Prostate gland (tissue), 2 donors: ENCODE measurements around the gene PEX14. TPM values are rescaled to one million over a fixed set of nuclear protein-coding genes. Genes with fewer than 3 reads are reported as not detected.

ENCODE experiments used
- DNase-seq: peaks from one replicate; pipeline ENCODE4 v3.0.0-alpha.2; 2019; ENCODE audit warnings: low spot score
- H3K27ac ChIP-seq, 2 donors: fragments of 200-600 bp; sonication (generic); 2 replicates each; pipeline ENCODE4 v1.5.1; 2017 to 2019
- H3K27me3 ChIP-seq: fragments of 200-600 bp; sonication (generic); replicated peaks from 2 replicates; pipeline ENCODE4 v1.5.1; 2019; ENCODE audit not compliant: insufficient read depth
- H3K36me3 ChIP-seq, 2 donors: fragments of 200-600 bp; sonication (generic); 1 replicate in 1 of 2; 2 replicates in 1 of 2; pipeline versions ENCODE4 v1.5.1 to v1.8.1; 2017 to 2019
- H3K4me1 ChIP-seq: fragments of 200-600 bp; sonication (generic); replicated peaks from 2 replicates; pipeline ENCODE4 v1.5.1; 2019
- H3K4me3 ChIP-seq, 2 donors: fragments of 200-600 bp; sonication (generic); 2 replicates each; pipeline ENCODE4 v1.5.1; 2017 to 2019
- H3K9me3 ChIP-seq: fragments of 200-600 bp; sonication (generic); 2 replicates; pipeline ENCODE4 v1.5.1; 2017
- POLR2A ChIP-seq: fragments of 450-650 bp; IDR thresholded peaks from one replicate; pipeline ENCODE4 v1.6.1; 2016; ENCODE audit warnings: antibody characterized with exemption, mild to moderate bottlenecking
- POLR2AphosphoS5 ChIP-seq: sonication (generic); formaldehyde crosslinking; IDR thresholded peaks from one replicate; pipeline ENCODE4 v1.6.1; 2017; ENCODE audit warnings: antibody characterized with exemption
- WGBS: methylation state at CpG from one replicate; pipeline ENCODE4 v1.1.5; 2018; 5-methylcytosine and 5-hydroxymethylcytosine counted together
- intact Hi-C: fragments of 100-400 bp; cut with DNase I; formaldehyde crosslinking; loops from one replicate; pipeline ENCODE4 v1.14.2; 2022
- total RNA-seq, 2 donors: library from RNA; depleted of rRNA; stranded (reverse); fragments of >200 nt; gene quantifications; one replicate each; pipeline ENCODE4 v1.1.0, GENCODE V29; 2016
- TF ChIP-seq, protein P1 (sequence below), 4 experiments: fragments of 200-600 bp in 2 of 4; fragments of 450-650 bp in 2 of 4; sonication (generic) in 2 of 4; IDR thresholded peaks; 1 replicate in 3 of 4; 2 replicates in 1 of 4; pipeline ENCODE4 v1.5.1; 2016 to 2019; ENCODE audit warnings: antibody characterized with exemption in 4 of 4, mild to moderate bottlenecking in 2 of 4, moderate library complexity in 2 of 4

PEX14 gene
- total RNA-seq, 2 donors from 2014 or later = 26.1 to 34.7 TPM

DNA sequence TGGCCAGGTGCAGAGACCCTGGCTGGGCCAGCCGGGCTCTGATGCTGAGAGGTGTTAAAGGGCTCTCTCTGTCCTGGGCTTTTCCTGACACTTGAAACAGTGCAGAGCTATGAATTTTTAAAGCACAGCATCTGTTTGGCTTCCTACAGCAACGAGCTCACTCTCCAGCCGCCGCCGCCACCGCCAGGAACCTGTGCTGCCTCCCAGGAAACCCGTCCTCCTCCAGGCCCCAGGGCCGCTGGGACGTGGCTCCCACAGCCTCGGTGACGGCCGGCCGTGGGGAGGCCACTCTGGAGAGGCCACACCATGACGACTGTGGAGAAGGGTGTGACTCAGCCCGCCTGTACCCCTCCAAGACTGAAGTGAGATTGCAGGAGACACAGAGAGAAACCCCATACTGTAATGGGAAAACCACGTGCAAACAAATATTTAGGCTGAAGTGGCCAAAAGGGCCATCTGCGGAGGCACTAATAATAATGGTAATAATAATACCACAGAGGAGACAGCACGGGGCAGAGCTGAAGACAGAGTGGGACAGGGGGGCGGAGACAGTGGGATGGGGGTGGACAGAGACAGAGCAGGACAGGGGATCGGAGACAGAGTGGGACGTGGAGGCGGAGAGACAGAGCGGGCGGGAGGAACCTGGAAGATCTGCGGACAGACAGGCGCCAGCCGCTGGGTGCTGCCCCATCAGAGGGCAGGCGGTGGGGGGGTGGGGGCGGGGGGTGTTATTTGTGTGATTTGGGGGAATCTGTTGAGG is 182.5 kb downstream of the PEX14 start:
- intact Hi-C loops = no loop called here
- Histone ChIP-seq H3K36me3 (peaks cover 18 to 38% of the 10 kb centered on the region in 2 donors), H3K27me3 (no peaks in the 10 kb centered on the region), H3K4me1 (peaks cover 11% of the 10 kb centered on the region), H3K27ac (peak overlapping the region in 1 of 2 donors; percentile 43), H3K9me3 (no peaks in the 10 kb centered on the region), H3K4me3 (no peak overlapping the region)
- TF ChIP-seq POLR2AphosphoS5 (no peak), POLR2A (no peak)
- TF ChIP-seq, protein P1, sequence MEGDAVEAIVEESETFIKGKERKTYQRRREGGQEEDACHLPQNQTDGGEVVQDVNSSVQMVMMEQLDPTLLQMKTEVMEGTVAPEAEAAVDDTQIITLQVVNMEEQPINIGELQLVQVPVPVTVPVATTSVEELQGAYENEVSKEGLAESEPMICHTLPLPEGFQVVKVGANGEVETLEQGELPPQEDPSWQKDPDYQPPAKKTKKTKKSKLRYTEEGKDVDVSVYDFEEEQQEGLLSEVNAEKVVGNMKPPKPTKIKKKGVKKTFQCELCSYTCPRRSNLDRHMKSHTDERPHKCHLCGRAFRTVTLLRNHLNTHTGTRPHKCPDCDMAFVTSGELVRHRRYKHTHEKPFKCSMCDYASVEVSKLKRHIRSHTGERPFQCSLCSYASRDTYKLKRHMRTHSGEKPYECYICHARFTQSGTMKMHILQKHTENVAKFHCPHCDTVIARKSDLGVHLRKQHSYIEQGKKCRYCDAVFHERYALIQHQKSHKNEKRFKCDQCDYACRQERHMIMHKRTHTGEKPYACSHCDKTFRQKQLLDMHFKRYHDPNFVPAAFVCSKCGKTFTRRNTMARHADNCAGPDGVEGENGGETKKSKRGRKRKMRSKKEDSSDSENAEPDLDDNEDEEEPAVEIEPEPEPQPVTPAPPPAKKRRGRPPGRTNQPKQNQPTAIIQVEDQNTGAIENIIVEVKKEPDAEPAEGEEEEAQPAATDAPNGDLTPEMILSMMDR (IDR thresholded peaks at IDR 0.05) = no peak
- 73% methylated on average over 29 of the region's 29 CpGs for WGBS
- no peak for DNase-seq

DNA sequence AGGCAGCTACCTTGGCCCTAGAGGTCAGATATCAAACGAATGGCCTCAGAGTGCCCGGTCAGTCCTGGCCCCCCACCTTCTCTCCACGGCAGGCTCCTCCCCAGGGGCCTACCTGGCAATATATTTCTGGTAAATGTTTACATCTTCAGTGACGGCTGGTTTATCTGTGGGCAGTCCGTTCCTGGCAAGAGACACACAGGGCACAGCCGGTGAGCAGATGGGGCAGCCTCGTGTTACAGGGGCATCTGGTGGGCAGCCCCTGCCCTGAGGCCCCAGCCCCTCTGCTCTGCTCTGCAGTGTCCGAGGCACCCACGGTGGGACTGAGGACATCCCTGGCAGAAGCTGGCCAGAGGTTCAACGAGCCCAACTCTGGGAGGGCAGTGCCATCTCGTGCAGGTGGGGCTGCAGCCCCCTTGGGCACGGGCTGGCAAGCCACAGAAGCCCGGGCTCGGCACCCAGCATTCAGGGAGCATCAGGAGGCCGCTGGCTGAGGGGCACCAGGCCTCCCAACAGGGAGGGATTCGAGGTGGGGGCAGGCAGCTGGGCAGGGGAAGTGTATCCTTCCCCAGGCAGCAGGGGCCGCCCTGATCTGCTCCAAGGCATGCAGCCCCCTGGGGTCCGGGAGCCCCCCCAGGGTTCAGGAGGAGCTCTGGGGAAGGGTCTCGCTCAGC is 183.8 kb downstream of the PEX14 start:
- 81% methylated on average over 15 of the region's 19 CpGs for WGBS
- H3K9me3 ChIP-seq = no peaks in the 10 kb centered on the region
- peak overlapping the region; percentile 33 to 43 for H3K27ac ChIP-seq
- TF ChIP-seq POLR2AphosphoS5 = no peak
- TF ChIP-seq, protein P1 (IDR thresholded peaks at IDR 0.05) = no peak
- no peak for TF ChIP-seq POLR2A
- H3K4me3 ChIP-seq = no peak overlapping the region
- no peak for DNase-seq
- H3K4me1 ChIP-seq = peaks cover 5% of the 10 kb centered on the region
- no peaks in the 10 kb centered on the region for H3K27me3 ChIP-seq
- intact Hi-C loops = no loop called here
- H3K36me3 ChIP-seq = peaks cover 14 to 32% of the 10 kb centered on the region in 2 donors

DNA sequence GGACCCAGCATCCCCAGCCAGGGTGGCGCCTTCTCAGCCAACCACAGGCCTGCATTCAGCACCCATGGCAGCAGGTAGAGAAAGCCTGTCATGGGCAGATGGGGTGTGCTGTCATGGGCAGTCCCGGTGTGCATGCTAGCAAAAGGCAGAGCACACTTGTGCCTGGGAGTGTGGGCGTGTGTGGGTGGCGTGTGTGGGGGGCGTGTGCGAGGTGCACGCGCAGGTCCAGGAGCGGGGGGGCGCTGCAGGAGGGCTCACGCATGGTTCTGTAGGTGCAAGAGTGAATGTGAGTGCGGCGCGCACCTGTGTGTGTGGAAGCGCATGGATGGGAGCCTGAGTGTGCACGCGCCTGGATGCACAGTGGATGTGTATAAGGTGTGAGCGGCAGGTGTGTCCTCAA is 184.5 kb downstream of the PEX14 start:
- Histone ChIP-seq H3K27me3 (no peaks in the 10 kb centered on the region), H3K4me1 (peaks cover 12% of the 10 kb centered on the region), H3K4me3 (no peak overlapping the region), H3K9me3 (no peaks in the 10 kb centered on the region), H3K36me3 (peaks cover 8 to 25% of the 10 kb centered on the region in 2 donors), H3K27ac (peak overlapping the region in 1 of 2 donors; percentile 43)
- TF ChIP-seq POLR2A (no peak), POLR2AphosphoS5 (no peak)
- TF ChIP-seq, protein P1 (IDR thresholded peaks at IDR 0.05) = no peak
- intact Hi-C loops = no loop called here
- DNase-seq = no peak
- 91% methylated on average over 18 of the region's 18 CpGs for WGBS

DNA sequence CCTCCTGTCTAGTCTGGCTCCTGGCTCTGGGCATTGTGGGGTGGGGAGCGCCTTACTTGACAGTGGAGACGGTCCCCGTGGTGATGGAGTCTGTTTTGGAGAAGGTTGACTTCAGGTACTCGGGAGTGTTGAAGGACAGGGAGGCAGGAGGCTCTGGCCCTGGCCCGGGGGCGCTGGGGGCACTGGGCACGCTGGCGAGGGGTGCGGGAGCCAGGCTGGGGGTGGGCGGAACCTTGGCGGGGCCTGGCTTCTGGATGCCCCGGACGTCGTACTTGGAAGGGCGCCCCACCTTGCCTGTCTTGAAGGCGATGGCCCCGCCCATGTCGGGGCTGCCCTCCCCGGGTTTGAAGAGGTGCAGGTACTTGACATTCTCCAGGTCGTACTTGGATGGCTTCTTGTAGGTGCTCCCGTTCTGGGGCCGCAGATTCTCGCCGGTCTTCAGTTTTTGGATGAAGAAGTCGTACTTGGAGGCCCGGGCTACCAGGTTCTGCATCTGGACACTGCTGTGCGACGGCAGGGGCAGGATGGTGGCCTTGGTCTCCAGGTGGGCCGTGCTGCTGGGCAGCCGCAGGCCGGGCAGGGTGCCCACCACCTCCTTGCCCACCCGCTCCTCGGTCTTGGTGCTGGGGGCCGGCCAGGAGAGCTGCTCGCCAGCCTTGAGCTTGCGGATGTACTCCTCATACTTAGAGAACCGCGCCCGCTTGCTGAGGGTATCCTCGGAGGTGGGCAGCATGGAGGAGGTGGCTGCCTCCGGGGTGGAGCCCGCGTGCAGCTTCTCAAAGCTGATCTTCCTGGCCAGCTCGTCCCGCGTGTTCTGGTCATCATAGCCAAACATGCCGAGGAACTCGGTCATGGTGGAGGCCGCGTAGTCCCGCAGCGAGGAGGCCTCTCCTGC is 185.1 kb downstream of the PEX14 start:
- TF ChIP-seq POLR2AphosphoS5 (no peak), POLR2A (no peak)
- TF ChIP-seq, protein P1 (IDR thresholded peaks at IDR 0.05) = no peak
- intact Hi-C loops = no loop called here
- WGBS = 90% methylated on average over 49 of the region's 52 CpGs
- Histone ChIP-seq H3K4me1 (peaks cover 19% of the 10 kb centered on the region), H3K27me3 (no peaks in the 10 kb centered on the region), H3K4me3 (no peak overlapping the region), H3K27ac (peak overlapping the region in 1 of 2 donors; percentile 47), H3K9me3 (no peaks in the 10 kb centered on the region), H3K36me3 (peaks cover 8 to 19% of the 10 kb centered on the region in 2 donors)
- no peak for DNase-seq
